HepG2 (cell line): Measurements from ENCODE around the gene LAMC1. TPM values are rescaled to one million over a fixed set of nuclear protein-coding genes. Genes with fewer than 3 reads are reported as not detected.
A peak's percentile ranks its signal among the peaks of the same experiment; 100 is the strongest.

Experiments
- ARID2 ChIP-seq: sonication (generic); formaldehyde crosslinking; IDR thresholded peaks from 2 replicates; pipeline ENCODE4 v1.8.1; 2022; ENCODE audit warnings: mild to moderate bottlenecking, missing genetic modification reagents, borderline replicate concordance
- ARID4A ChIP-seq: sonication (generic); formaldehyde crosslinking; IDR thresholded peaks from 2 replicates; pipeline ENCODE4 v1.5.0; 2020; ENCODE audit warnings: mild to moderate bottlenecking, missing genetic modification reagents, borderline replicate concordance
- CHD2 ChIP-seq: IDR thresholded peaks from 2 replicates; pipeline ENCODE4 v1.6.1; 2011; ENCODE audit warnings: low read depth, low read length, improper control_type of control experiment
- NCOA1 ChIP-seq: sonication (generic); formaldehyde crosslinking; IDR thresholded peaks from 2 replicates; pipeline ENCODE4 v1.9.0; 2021; ENCODE audit warnings: missing genetic modification reagents
- NCOA5 ChIP-seq: sonication (generic); formaldehyde crosslinking; IDR thresholded peaks from 2 replicates; pipeline ENCODE4 v1.4.0; 2020; ENCODE audit warnings: missing genetic modification reagents
- NFATC3 ChIP-seq: sonication (generic); formaldehyde crosslinking; IDR thresholded peaks from 2 replicates; pipeline ENCODE4 v1.5.1; 2020; ENCODE audit warnings: mild to moderate bottlenecking, missing genetic modification reagents
- PAXIP1 ChIP-seq: sonication (generic); formaldehyde crosslinking; conservative IDR thresholded peaks from 2 replicates; pipeline ENCODE4 v1.4.0; 2020; ENCODE audit warnings: mild to moderate bottlenecking, missing genetic modification reagents, moderate library complexity
- SRSF9 ChIP-seq: fragments of 200-400 bp; formaldehyde crosslinking; IDR thresholded peaks from 2 replicates; pipeline ENCODE4 v1.6.1; 2018; ENCODE audit warnings: borderline replicate concordance, mild to moderate bottlenecking, low read depth, low read length; ENCODE audit not compliant: insufficient read depth, poor library complexity, severe bottlenecking
- TSC22D2 ChIP-seq: sonication (generic); formaldehyde crosslinking; IDR thresholded peaks from 2 replicates; pipeline ENCODE4 v1.5.1; 2020; ENCODE audit warnings: missing genetic modification reagents, mild to moderate bottlenecking, borderline replicate concordance
- ZFP1 ChIP-seq: IDR thresholded peaks from 2 replicates; pipeline ENCODE4 v1.6.1; 2016
- ZNF17 ChIP-seq: sonication (generic); formaldehyde crosslinking; IDR thresholded peaks from 2 replicates; pipeline ENCODE4 v1.5.0; 2020; ENCODE audit warnings: mild to moderate bottlenecking, missing genetic modification reagents
- ZNF180 ChIP-seq: sonication (generic); formaldehyde crosslinking; IDR thresholded peaks from 2 replicates; pipeline ENCODE4 v1.4.0; 2020; ENCODE audit warnings: low read depth, missing genetic modification reagents, borderline replicate concordance
- ZNF225 ChIP-seq: sonication (generic); formaldehyde crosslinking; IDR thresholded peaks from 2 replicates; pipeline ENCODE4 v1.4.0; 2020; ENCODE audit warnings: mild to moderate bottlenecking, missing genetic modification reagents
- ZNF235 ChIP-seq: sonication (generic); formaldehyde crosslinking; IDR thresholded peaks from 2 replicates; pipeline ENCODE4 v1.8.1; 2023; ENCODE audit warnings: mild to moderate bottlenecking, missing genetic modification reagents, borderline replicate concordance
- ZNF552 ChIP-seq: sonication (generic); formaldehyde crosslinking; IDR thresholded peaks from 2 replicates; pipeline ENCODE4 v1.9.0; 2022; ENCODE audit warnings: missing genetic modification reagents, mild to moderate bottlenecking, borderline replicate concordance
- ZNF740 ChIP-seq: sonication (generic); formaldehyde crosslinking; IDR thresholded peaks from 2 replicates; pipeline ENCODE4 v1.4.0; 2020; ENCODE audit warnings: missing genetic modification reagents
- polyA plus RNA-seq, 8 experiments: library from polyadenylated mRNA; depleted of rRNA in 3 of 8; stranded (reverse) in 7 of 8; unstranded in 1 of 8; fragments of >200 nt; fragmentation: Illumina TruSeq in 4 of 8; extraction: Trizol in 4 of 8; gene quantifications; 2 replicates each; pipeline versions ENCODE4 v1.2.1 to v1.2.3, GENCODE V29; 2011 to 2016; ENCODE audit warnings: low read depth in 4 of 8, missing spikeins in 1 of 8, mixed read lengths in 1 of 8; ENCODE audit not compliant: insufficient read depth in 1 of 8
- total RNA-seq, 5 experiments: library from RNA; depleted of rRNA; stranded (reverse); fragments of >200 nt; fragmentation: Illumina TruSeq; extraction: Trizol; gene quantifications; 2 replicates each; pipeline ENCODE4 v1.2.3, GENCODE V29; 2016; ENCODE audit warnings: low read depth in 1 of 5

LAMC1 gene
- total and polyA plus RNA-seq, 2 of the 13 experiments (the other 11 are each of a cell fraction or from before 2014, with no cell fraction given), result 58.5 to 137 TPM

GRCh38 chr1:183030053-183030452 lies 6.8 kb downstream of the LAMC1 start (continued):
- TF ChIP-seq ARID4A, result peak; percentile 53; the same call in 1 of the 2 replicates
- 0 out of 2 replicates have a peak, but pooled peaks have one; percentile 35 for TF ChIP-seq TSC22D2
- no peak for TF ChIP-seq ZNF225 (CRISPR knock-in tag)
- TF ChIP-seq NCOA1 (CRISPR knock-in tag), result no peak
- no peak for TF ChIP-seq SRSF9
- TF ChIP-seq ZNF17 (CRISPR knock-in tag), result no peak
- peak; percentile 82 for TF ChIP-seq PAXIP1 (CRISPR knock-in tag)
- no peak for TF ChIP-seq NCOA5 (CRISPR knock-in tag)
- no peak for TF ChIP-seq NFATC3 (CRISPR knock-in tag)
- TF ChIP-seq CHD2, result no peak
- TF ChIP-seq ZNF235, result no peak
- TF ChIP-seq ZNF552 (CRISPR knock-in tag), result no peak
- peak; percentile 64; the same call in 1 of the 2 replicates for TF ChIP-seq ARID2 (CRISPR knock-in tag)
- no peak for TF ChIP-seq ZNF180 (CRISPR knock-in tag)
- TF ChIP-seq ZNF740 (CRISPR knock-in tag), result no peak
- peak; percentile 55; the same call in 1 of the 2 replicates for TF ChIP-seq ZFP1 (CRISPR knock-in tag)
